HAP-1 (cell line): ENCODE data around the gene ENTPD2.

ENCODE experiments used
- DNase-seq, 2 experiments: peaks; one replicate each; pipeline ENCODE4 v3.0.0-alpha.2; 2016 to 2020; ENCODE audit warnings: low spot score in 2 of 2
- H3K27me3 ChIP-seq: fragments of 250-450 bp; sonication (Bioruptor Pico); 2 replicates; pipeline ENCODE4 v1.5.1; 2020; ENCODE audit warnings: low read depth, mild to moderate bottlenecking, moderate library complexity
- H3K36me3 ChIP-seq: fragments of 250-450 bp; sonication (Bioruptor Pico); replicated peaks from 2 replicates; pipeline ENCODE4 v1.5.1; 2020; ENCODE audit warnings: mild to moderate bottlenecking
- H3K4me1 ChIP-seq: fragments of 250-450 bp; sonication (Bioruptor Pico); 2 replicates; pipeline ENCODE4 v1.5.1; 2020; ENCODE audit warnings: mild to moderate bottlenecking
- H3K4me3 ChIP-seq: fragments of 250-450 bp; sonication (Bioruptor Pico); 2 replicates; pipeline ENCODE4 v1.5.1; 2020; ENCODE audit warnings: mild to moderate bottlenecking, moderate library complexity
- H3K9me3 ChIP-seq: fragments of 250-450 bp; sonication (Bioruptor Pico); 2 replicates; pipeline ENCODE4 v1.5.1; 2020; ENCODE audit warnings: mild to moderate bottlenecking, moderate library complexity
- in situ Hi-C: fragments of 300-500 bp; cut with MboI; formaldehyde crosslinking; loops from 3 replicates; pipeline ENCODE4 v1.14.3; 2020; ENCODE audit warnings: low sequenced_read_pairs, inconsistent platforms, mixed read lengths

The ENTPD2 gene

GRCh38 chr9:137030538-137031527 is 23.0 kb downstream of the ENTPD2 start:
- H3K27me3 ChIP-seq, result peaks cover 6% of the 10 kb centered on the region; the same call in 1 of the 2 replicates
- no peak overlapping the region for H3K4me3 ChIP-seq
- no peak for DNase-seq
- no peaks in the 10 kb centered on the region for H3K36me3 ChIP-seq
- in situ Hi-C loops, result loop anchor here (10.0 kb wide), 1 partner anchor 246 kb away; no protein-coding TSS in a partner anchor
- peaks cover 8% of the 10 kb centered on the region for H3K4me1 ChIP-seq
- no peaks in the 10 kb centered on the region for H3K9me3 ChIP-seq

GRCh38 chr9:137030006-137030405 is 23.9 kb downstream of the ENTPD2 start:
- in situ Hi-C loops, result loop anchor here (10.0 kb wide), 1 partner anchor 245 kb away; no protein-coding TSS in a partner anchor
- H3K4me3 ChIP-seq, result no peak overlapping the region

GRCh38 chr9:137029058-137029936 is 24.6 kb downstream of the ENTPD2 start:
- H3K4me1 ChIP-seq, result peaks cover 8% of the 10 kb centered on the region
- in situ Hi-C loops, result no loop called here
- H3K4me3 ChIP-seq, result peak overlapping the region; percentile 48
- H3K9me3 ChIP-seq, result no peaks in the 10 kb centered on the region
- H3K36me3 ChIP-seq, result no peaks in the 10 kb centered on the region
- no peaks in the 10 kb centered on the region for H3K27me3 ChIP-seq
- DNase-seq, result peak; percentile 63 to 92

More at GRCh38 chr9:137030006-137030405, 23.9 kb downstream of the ENTPD2 start:
- H3K4me1 ChIP-seq, result peaks cover 8% of the 10 kb centered on the region
- H3K27me3 ChIP-seq, result peaks cover 5% of the 10 kb centered on the region; the same call in 1 of the 2 replicates
- H3K9me3 ChIP-seq, result no peaks in the 10 kb centered on the region
- H3K36me3 ChIP-seq, result no peaks in the 10 kb centered on the region
- no peak for DNase-seq

- Histone ChIP-seq H3K4me1 (peaks cover 8% of the 10 kb centered on the region), H3K36me3 (no peaks in the 10 kb centered on the region), H3K27me3 (no peaks in the 10 kb centered on the region), H3K4me3 (peak overlapping the region; percentile 48), H3K9me3 (no peaks in the 10 kb centered on the region)
- peak; percentile 66 to 79 for DNase-seq
- in situ Hi-C loops, result no loop called here
These were observed 25.4 kb downstream of the ENTPD2 start for GRCh38 chr9:137028263-137029057.

GRCh38 chr9:137027369-137028262 is 26.2 kb downstream of the ENTPD2 start, which contains the start of gene ABCA2:
Gene ABCA2, minus strand, starts transcription at chr9:137028237. Its CDS starts 97 bp downstream, at chr9:137028140.
- Histone ChIP-seq H3K9me3 (no peaks in the 10 kb centered on the region), H3K4me3 (peak within 1 kb of the TSS; percentile 48), H3K27me3 (no peaks in the 10 kb centered on the region), H3K36me3 (0 out of 2 replicates have a peak, but pooled peaks cover under 1% of the 10 kb centered on the region), H3K4me1 (peaks cover 8% of the 10 kb centered on the region)
- DNase-seq, result peak in 1 of 2 experiments; percentile 47
- in situ Hi-C loops, result no loop called here

DNA sequence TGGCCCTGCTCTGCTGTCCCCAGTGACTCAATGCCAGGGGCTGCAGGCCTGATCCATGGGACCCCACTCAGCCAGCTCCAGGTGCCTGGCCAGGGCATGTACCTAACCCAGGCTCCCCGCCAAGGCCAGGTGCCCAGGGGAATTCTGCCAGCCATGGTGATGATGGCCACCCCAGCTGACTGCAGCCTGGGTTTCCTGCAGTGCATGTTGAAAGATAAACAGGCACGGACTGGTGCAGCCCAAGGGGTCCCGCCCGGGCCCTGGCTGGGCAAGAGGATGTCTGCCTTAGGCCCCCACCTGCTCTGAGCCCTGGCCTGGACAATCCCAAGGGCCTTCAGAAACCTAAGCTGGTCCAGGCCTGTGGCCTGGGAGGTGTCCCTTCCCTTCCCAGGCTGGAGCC is 27.0 kb downstream of the ENTPD2 start:
- in situ Hi-C loops, result no loop called here
- 0 out of 2 replicates have a peak, but pooled peaks cover 4% of the 10 kb centered on the region for H3K36me3 ChIP-seq
- DNase-seq, result no peak
- no peaks in the 10 kb centered on the region for H3K9me3 ChIP-seq
- no peaks in the 10 kb centered on the region for H3K27me3 ChIP-seq
- H3K4me3 ChIP-seq, result peak overlapping the region; percentile 44
- peaks cover 8% of the 10 kb centered on the region for H3K4me1 ChIP-seq

GRCh38 chr9:137026384-137026783 is 27.5 kb downstream of the ENTPD2 start:
- H3K9me3 ChIP-seq, result no peaks in the 10 kb centered on the region
- in situ Hi-C loops, result no loop called here
- 0 out of 2 replicates have a peak, but pooled peaks cover 4% of the 10 kb centered on the region for H3K36me3 ChIP-seq
- peaks cover 8% of the 10 kb centered on the region for H3K4me1 ChIP-seq
- no peak for DNase-seq
- H3K27me3 ChIP-seq, result no peaks in the 10 kb centered on the region
- no peak overlapping the region for H3K4me3 ChIP-seq

GRCh38 chr9:137025517-137025966 is 28.3 kb downstream of the ENTPD2 start:
- Histone ChIP-seq H3K9me3 (no peaks in the 10 kb centered on the region), H3K36me3 (0 out of 2 replicates have a peak, but pooled peaks cover 4% of the 10 kb centered on the region), H3K4me1 (peaks cover 8% of the 10 kb centered on the region), H3K4me3 (no peak overlapping the region), H3K27me3 (no peaks in the 10 kb centered on the region)
- in situ Hi-C loops, result no loop called here
- DNase-seq, result no peak

DNA sequence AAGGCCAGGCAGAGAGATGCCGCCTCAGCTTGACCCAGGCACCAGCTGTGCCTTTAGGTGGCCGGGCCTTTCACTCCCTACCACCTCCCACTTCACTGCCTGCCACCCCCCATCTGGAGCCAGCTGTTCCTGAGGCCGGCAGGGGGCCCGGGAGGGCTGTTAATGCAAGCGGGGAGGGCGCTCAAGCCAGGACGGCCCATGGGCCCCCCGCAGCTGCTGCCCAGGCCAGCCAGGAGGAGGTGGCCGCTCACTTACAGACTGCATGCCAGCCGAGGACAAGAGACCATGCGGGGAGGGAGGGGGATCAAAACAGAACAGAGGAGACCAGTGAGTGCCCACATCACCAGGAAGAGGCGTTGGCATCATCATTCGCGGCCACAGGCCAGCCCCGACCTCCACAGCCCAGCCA is 30.3 kb downstream of the ENTPD2 start:
- Histone ChIP-seq H3K4me1 (peaks cover 2% of the 10 kb centered on the region; the same call in 1 of the 2 replicates), H3K4me3 (no peak overlapping the region), H3K27me3 (no peaks in the 10 kb centered on the region), H3K9me3 (no peaks in the 10 kb centered on the region), H3K36me3 (0 out of 2 replicates have a peak, but pooled peaks cover 4% of the 10 kb centered on the region)
- DNase-seq, result no peak
- in situ Hi-C loops, result no loop called here

- Histone ChIP-seq H3K9me3 (no peaks in the 10 kb centered on the region), H3K36me3 (0 out of 2 replicates have a peak, but pooled peaks cover 4% of the 10 kb centered on the region), H3K27me3 (no peaks in the 10 kb centered on the region), H3K4me3 (no peak overlapping the region), H3K4me1 (no peaks in the 10 kb centered on the region)
- no peak for DNase-seq
- in situ Hi-C loops, result no loop called here
These were observed 30.7 kb downstream of the ENTPD2 start for GRCh38 chr9:137023157-137023556.

- in situ Hi-C loops, result no loop called here
- H3K36me3 ChIP-seq, result peaks cover 4% of the 10 kb centered on the region; the same call in 1 of the 2 replicates
- no peaks in the 10 kb centered on the region for H3K27me3 ChIP-seq
- DNase-seq, result no peak
- no peak overlapping the region for H3K4me3 ChIP-seq
- no peaks in the 10 kb centered on the region for H3K9me3 ChIP-seq
- no peaks in the 10 kb centered on the region for H3K4me1 ChIP-seq
These were observed 31.2 kb downstream of the ENTPD2 start for GRCh38 chr9:137022662-137023008.
